HCT116 (cell line): Measurements from ENCODE around the gene RPL18. TPM values are rescaled to one million over a fixed set of nuclear protein-coding genes. Genes with fewer than 3 reads are reported as not detected.

ENCODE experiments used
- ATAC-seq: fragments of 200-7000 bp; cut with Tn5 transposase; 2 replicates; pipeline ENCODE4 v1.9.1; 2020; ENCODE audit warnings: mild to moderate bottlenecking, moderate library complexity
- BruUV-seq: library from RNA; stranded (reverse); fragments of 400-500 nt; replicated peaks from 2 replicates; lab custom pipeline; 2021; lab: Mats Ljungman, UMichigan
- CTCF ChIA-PET: fragments of 300-600 bp; sonication (Branson Sonifier 250); formaldehyde crosslinking; loops from one replicate; lab custom pipeline; 2021; ENCODE audit warnings: antibody characterized with exemption; lab: Charles Lee
- POLR2A ChIA-PET: fragments of 300-600, 350-600 bp; sonication (Branson Sonifier 250); formaldehyde crosslinking; loops from one replicate; lab custom pipeline; 2021; ENCODE audit warnings: antibody characterized with exemption; lab: Charles Lee
- RAD21 ChIA-PET, 2 experiments: fragments of 300-600 bp; sonication (Branson Sonifier 250); formaldehyde crosslinking; loops; one replicate each; lab custom pipeline; 2023; ENCODE audit warnings: low total read pairs in 2 of 2; ENCODE audit not compliant: uncharacterized antibody in 2 of 2, unreplicated experiment in 2 of 2, low non-redundant PET in 1 of 2; lab: Charles Lee
- DNase-seq: peaks from one replicate; pipeline ENCODE4 v3.0.0-alpha.2; 2010; ENCODE audit warnings: low read depth, low spot score
- H2AFZ ChIP-seq: fragments of 200-600 bp; shearing (Covaris generic), sonication (generic); 2 replicates; pipeline ENCODE4 v1.6.1; 2017; ENCODE audit warnings: low read depth, mixed run types, mixed read lengths, antibody characterized with exemption, low read length; ENCODE audit not compliant: poor library complexity, severe bottlenecking
- H3K27ac ChIP-seq: 2 replicates; pipeline ENCODE4 v1.5.1; 2012; ENCODE audit warnings: low read depth, low read length
- H3K27me3 ChIP-seq: fragments of 200-600 bp; sonication (generic); 2 replicates; pipeline ENCODE4 v1.6.1; 2016; ENCODE audit warnings: mixed run types, low read length, mixed read lengths; ENCODE audit not compliant: insufficient read depth
- H3K36me3 ChIP-seq, 2 experiments: fragments of 200-500 bp in 1 of 2; fragments of 200-600 bp in 1 of 2; sonication (Bioruptor generic) in 1 of 2; sonication (generic) in 1 of 2; 2 replicates each; pipeline versions ENCODE4 v1.5.1 to v1.6.1; 2014 to 2016; ENCODE audit warnings: low read length in 2 of 2, inconsistent platforms in 1 of 2, mixed read lengths in 1 of 2, mixed run types in 1 of 2; ENCODE audit not compliant: insufficient read depth in 2 of 2, control insufficient read depth in 1 of 2
- H3K4me1 ChIP-seq, 2 experiments: fragments of 200-600 bp in 1 of 2; sonication (generic) in 1 of 2; 2 replicates each; pipeline versions ENCODE4 v1.5.1 to v1.6.1; 2012 to 2017; ENCODE audit warnings: low read length in 2 of 2, inconsistent platforms in 1 of 2, mild to moderate bottlenecking in 1 of 2, mixed read lengths in 1 of 2, mixed run types in 1 of 2, moderate library complexity in 1 of 2; ENCODE audit not compliant: insufficient read depth in 2 of 2, control insufficient read depth in 1 of 2
- H3K4me2 ChIP-seq: fragments of 200-600 bp; sonication (generic); 2 replicates; pipeline ENCODE4 v1.6.1; 2017; ENCODE audit warnings: mixed run types, low read length, mixed read lengths
- H3K4me3 ChIP-seq, 2 experiments: fragments of 200-600 bp in 1 of 2; sonication (generic) in 1 of 2; replicated peaks in 1 of 2; 2 replicates each; pipeline ENCODE4 v1.5.1; 2011 to 2016; ENCODE audit warnings: low read length in 2 of 2, control low read depth in 1 of 2, low read depth in 1 of 2, mild to moderate bottlenecking in 1 of 2, mixed read lengths in 1 of 2, mixed run types in 1 of 2
- H3K79me2 ChIP-seq: fragments of 200-600 bp; sonication (generic); 2 replicates; pipeline ENCODE4 v1.6.1; 2017; ENCODE audit warnings: mild to moderate bottlenecking, mixed run types, low read length, moderate library complexity, mixed read lengths; ENCODE audit not compliant: insufficient read depth
- H3K9ac ChIP-seq: fragments of 200-600 bp; sonication (generic); 2 replicates; pipeline ENCODE4 v1.6.1; 2016; ENCODE audit warnings: low read length, mixed read lengths
- H3K9me2 ChIP-seq: fragments of 200-600 bp; sonication (generic), shearing (Covaris generic); 2 replicates; pipeline ENCODE4 v1.6.1; 2017; ENCODE audit warnings: mixed run types, mild to moderate bottlenecking, moderate library complexity; ENCODE audit not compliant: insufficient read depth
- H3K9me3 ChIP-seq, 2 experiments: fragments of 200-500 bp in 1 of 2; fragments of 200-600 bp in 1 of 2; sonication (Bioruptor generic) in 1 of 2; sonication (generic) in 1 of 2; 2 replicates each; pipeline ENCODE4 v1.6.1; 2014 to 2017; ENCODE audit warnings: low read length in 2 of 2, mixed read lengths in 2 of 2, inconsistent platforms in 1 of 2, low read depth in 1 of 2, mild to moderate bottlenecking in 1 of 2, mixed run types in 1 of 2, moderate library complexity in 1 of 2; ENCODE audit not compliant: control insufficient read depth in 1 of 2, insufficient read depth in 1 of 2
- H4K20me1 ChIP-seq: fragments of 200-600 bp; sonication (generic), shearing (Covaris generic); 2 replicates; pipeline ENCODE4 v1.6.1; 2017; ENCODE audit warnings: mixed run types, mild to moderate bottlenecking, moderate library complexity; ENCODE audit not compliant: insufficient read depth
- ELF1 ChIP-seq: IDR thresholded peaks from 2 replicates; pipeline ENCODE4 v1.6.1; 2012; ENCODE audit warnings: low read depth, borderline replicate concordance
- RAD21 ChIP-seq: IDR thresholded peaks from 2 replicates; pipeline ENCODE4 v1.6.1; 2012; ENCODE audit warnings: low read depth, mild to moderate bottlenecking
- SIN3A ChIP-seq: IDR thresholded peaks from 2 replicates; pipeline ENCODE4 v1.6.1; 2012; ENCODE audit warnings: low read depth
- SRF ChIP-seq: IDR thresholded peaks from 2 replicates; pipeline ENCODE4 v1.6.1; 2012; ENCODE audit warnings: low read depth
- intact Hi-C: fragments of 100-400 bp; cut with micrococcal nuclease; formaldehyde crosslinking; loops from 2 replicates; pipeline ENCODE4 v1.10.0; 2022
- total RNA-seq: library from RNA; stranded (reverse); gene quantifications from one replicate; pipeline ENCODE4 v1.2.1, GENCODE V29; 2021; ENCODE audit not compliant: unreplicated experiment
- TF ChIP-seq, protein P1 (sequence below): IDR thresholded peaks from 2 replicates; pipeline ENCODE4 v1.6.1; 2012
- TF ChIP-seq, protein P2 (sequence below): IDR thresholded peaks from 2 replicates; pipeline ENCODE4 v1.6.1; 2012; ENCODE audit warnings: low read depth

RPL18 gene
- total RNA-seq, 1 experiment from 2014 or later: 2,006 TPM

DNA sequence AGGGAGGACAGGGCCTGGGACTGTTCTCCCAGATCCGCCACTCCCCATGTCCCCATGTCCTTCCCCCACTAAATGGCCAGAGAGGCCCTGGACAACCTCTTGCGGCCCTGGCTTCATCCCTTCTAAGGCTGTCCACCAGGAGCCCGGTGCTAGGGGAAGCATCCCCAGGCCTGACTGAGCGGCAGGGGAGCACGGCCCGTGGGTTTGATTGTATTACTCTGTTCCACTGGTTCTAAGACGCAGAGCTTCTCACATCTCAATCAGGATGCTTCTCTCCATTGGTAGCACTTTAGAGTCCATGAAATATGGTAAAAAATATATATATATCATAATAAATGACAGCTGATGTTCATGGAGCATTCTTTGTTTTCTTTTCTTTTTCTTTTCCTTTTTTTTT is 11.6 kb downstream of the RPL18 start:
- CTCF ChIA-PET: interaction anchor here (0.7 to 2.3 kb wide), 2 partner anchors 18 to 117 kb away, joined by 3 to 12 read pairs; no protein-coding TSS in a partner anchor
- RAD21 ChIA-PET: no interaction called here
- Histone ChIP-seq H3K9me2 (no peaks in the 10 kb centered on the region), H2AFZ (no peak overlapping the region), H3K4me1 (peaks cover 5 to 12% of the 10 kb centered on the region in 2 experiments; a peak in 3 of 4 replicates), H4K20me1 (no peaks in the 10 kb centered on the region), H3K79me2 (no peaks in the 10 kb centered on the region), H3K9me3 (no peaks in the 10 kb centered on the region), H3K4me3 (no peak overlapping the region), H3K4me2 (no peak overlapping the region), H3K27ac (no peak overlapping the region), H3K36me3 (no peaks in the 10 kb centered on the region), H3K27me3 (no peaks in the 10 kb centered on the region), H3K9ac (no peak overlapping the region)
- POLR2A ChIA-PET: interaction anchor here (3.2 kb wide), 1 partner anchor 12 kb away, joined by 31 read pairs; the partner anchor contains the start of genes RPL18 and SPHK2
- no TSS peak for BruUV-seq
- intact Hi-C loops: no loop called here
- no peak for DNase-seq
- TF ChIP-seq SRF (no peak), SIN3A (no peak), ELF1 (no peak), RAD21 (no peak)
- TF ChIP-seq, protein P1, sequence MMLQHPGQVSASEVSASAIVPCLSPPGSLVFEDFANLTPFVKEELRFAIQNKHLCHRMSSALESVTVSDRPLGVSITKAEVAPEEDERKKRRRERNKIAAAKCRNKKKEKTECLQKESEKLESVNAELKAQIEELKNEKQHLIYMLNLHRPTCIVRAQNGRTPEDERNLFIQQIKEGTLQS: no peak
- TF ChIP-seq, protein P2, sequence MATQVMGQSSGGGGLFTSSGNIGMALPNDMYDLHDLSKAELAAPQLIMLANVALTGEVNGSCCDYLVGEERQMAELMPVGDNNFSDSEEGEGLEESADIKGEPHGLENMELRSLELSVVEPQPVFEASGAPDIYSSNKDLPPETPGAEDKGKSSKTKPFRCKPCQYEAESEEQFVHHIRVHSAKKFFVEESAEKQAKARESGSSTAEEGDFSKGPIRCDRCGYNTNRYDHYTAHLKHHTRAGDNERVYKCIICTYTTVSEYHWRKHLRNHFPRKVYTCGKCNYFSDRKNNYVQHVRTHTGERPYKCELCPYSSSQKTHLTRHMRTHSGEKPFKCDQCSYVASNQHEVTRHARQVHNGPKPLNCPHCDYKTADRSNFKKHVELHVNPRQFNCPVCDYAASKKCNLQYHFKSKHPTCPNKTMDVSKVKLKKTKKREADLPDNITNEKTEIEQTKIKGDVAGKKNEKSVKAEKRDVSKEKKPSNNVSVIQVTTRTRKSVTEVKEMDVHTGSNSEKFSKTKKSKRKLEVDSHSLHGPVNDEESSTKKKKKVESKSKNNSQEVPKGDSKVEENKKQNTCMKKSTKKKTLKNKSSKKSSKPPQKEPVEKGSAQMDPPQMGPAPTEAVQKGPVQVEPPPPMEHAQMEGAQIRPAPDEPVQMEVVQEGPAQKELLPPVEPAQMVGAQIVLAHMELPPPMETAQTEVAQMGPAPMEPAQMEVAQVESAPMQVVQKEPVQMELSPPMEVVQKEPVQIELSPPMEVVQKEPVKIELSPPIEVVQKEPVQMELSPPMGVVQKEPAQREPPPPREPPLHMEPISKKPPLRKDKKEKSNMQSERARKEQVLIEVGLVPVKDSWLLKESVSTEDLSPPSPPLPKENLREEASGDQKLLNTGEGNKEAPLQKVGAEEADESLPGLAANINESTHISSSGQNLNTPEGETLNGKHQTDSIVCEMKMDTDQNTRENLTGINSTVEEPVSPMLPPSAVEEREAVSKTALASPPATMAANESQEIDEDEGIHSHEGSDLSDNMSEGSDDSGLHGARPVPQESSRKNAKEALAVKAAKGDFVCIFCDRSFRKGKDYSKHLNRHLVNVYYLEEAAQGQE: no peak
- no peak for ATAC-seq
